ENCODE measurements around the gene TBCA. TPM values are rescaled to one million over a fixed set of nuclear protein-coding genes. Genes with fewer than 3 reads are reported as not detected.

TBCA gene
- total RNA-seq, 4 donors from 2014 or later: 137 to 172 (median 153) TPM

- WGBS, 2 donors (ENCODE audit: low coverage in 1 of 2): 30 to 78% methylated on average over 1 of the region's 1 CpG
- TF ChIP-seq EP300 (IDR thresholded peaks at IDR 0.05) (no peak), POLR2AphosphoS5 (IDR thresholded peaks at IDR 0.05) (no peak), CTCF (IDR thresholded peaks at IDR 0.05) (no peak), POLR2A (IDR thresholded peaks at IDR 0.05) (no peak)
- H3K9me3 ChIP-seq: peaks cover 0 to 19% (median 0%) of the 10 kb centered on the region in 3 donors
- no peaks in the 10 kb centered on the region for H3K27me3 ChIP-seq
- H3K36me3 ChIP-seq: no peaks in the 10 kb centered on the region
- H3K4me1 ChIP-seq: no peaks in the 10 kb centered on the region
- no peak overlapping the region for H3K4me3 ChIP-seq
- ATAC-seq: no peak
- no peak overlapping the region for H3K27ac ChIP-seq
These were observed 30.2 kb upstream of the TBCA start for GRCh38 chr5:77806213-77806843.

- 55 to 71% methylated on average over 1 of the region's 1 CpG for WGBS, 2 donors (ENCODE audit: low coverage in 1 of 2)
- no peak for ATAC-seq
- Histone ChIP-seq H3K4me1 (no peaks in the 10 kb centered on the region), H3K36me3 (no peaks in the 10 kb centered on the region), H3K4me3 (no peak overlapping the region), H3K9me3 (peaks cover 0 to 30% (median 0%) of the 10 kb centered on the region in 3 donors), H3K27me3 (no peaks in the 10 kb centered on the region), H3K27ac (no peak overlapping the region)
- TF ChIP-seq EP300 (IDR thresholded peaks at IDR 0.05): no peak
- no peak for TF ChIP-seq CTCF (IDR thresholded peaks at IDR 0.05)
- TF ChIP-seq POLR2A (IDR thresholded peaks at IDR 0.05): no peak
- TF ChIP-seq POLR2AphosphoS5 (IDR thresholded peaks at IDR 0.05): no peak
These were observed 22.3 kb upstream of the TBCA start for GRCh38 chr5:77798456-77798855.

GRCh38 chr5:77797136-77797535 lies 21.0 kb upstream of the TBCA start:
- Histone ChIP-seq H3K27me3 (no peaks in the 10 kb centered on the region), H3K27ac (no peak overlapping the region), H3K9me3 (peaks cover 0 to 18% (median 0%) of the 10 kb centered on the region in 3 donors), H3K4me1 (no peaks in the 10 kb centered on the region), H3K36me3 (no peaks in the 10 kb centered on the region), H3K4me3 (no peak overlapping the region)
- no peak for ATAC-seq
- TF ChIP-seq CTCF (IDR thresholded peaks at IDR 0.05): no peak
- TF ChIP-seq POLR2AphosphoS5 (IDR thresholded peaks at IDR 0.05): no peak
- TF ChIP-seq POLR2A (IDR thresholded peaks at IDR 0.05): no peak
- TF ChIP-seq EP300 (IDR thresholded peaks at IDR 0.05): no peak
- 92% methylated on average over 1 of the region's 1 CpG; no CpG with 5 or more reads in 1 of the 2 donors for WGBS, 2 donors (ENCODE audit: low coverage in 1 of 2)

GRCh38 chr5:77795846-77796245 lies 19.7 kb upstream of the TBCA start:
- H3K27me3 ChIP-seq: no peaks in the 10 kb centered on the region
- H3K4me1 ChIP-seq: no peaks in the 10 kb centered on the region
- WGBS, 2 donors (ENCODE audit: low coverage in 1 of 2): 73 to 92% methylated on average over 3 of the region's 3 CpGs
- no peak for ATAC-seq
- H3K27ac ChIP-seq: no peak overlapping the region
- no peak overlapping the region for H3K4me3 ChIP-seq
- no peaks in the 10 kb centered on the region for H3K36me3 ChIP-seq
- TF ChIP-seq POLR2AphosphoS5 (IDR thresholded peaks at IDR 0.05) (no peak), EP300 (IDR thresholded peaks at IDR 0.05) (no peak), POLR2A (IDR thresholded peaks at IDR 0.05) (no peak), CTCF (IDR thresholded peaks at IDR 0.05) (no peak)
- H3K9me3 ChIP-seq: peaks cover 0 to 6% (median 0%) of the 10 kb centered on the region in 3 donors

- ATAC-seq: no peak
- Histone ChIP-seq H3K27me3 (no peaks in the 10 kb centered on the region), H3K36me3 (no peaks in the 10 kb centered on the region), H3K27ac (no peak overlapping the region), H3K9me3 (no peaks in the 10 kb centered on the region), H3K4me3 (no peak overlapping the region), H3K4me1 (no peaks in the 10 kb centered on the region)
- WGBS, 2 donors (ENCODE audit: low coverage in 1 of 2): 64 to 80% methylated on average over 1 to 2 of the region's 2 CpGs
- no peak for TF ChIP-seq POLR2AphosphoS5 (IDR thresholded peaks at IDR 0.05)
- TF ChIP-seq EP300 (IDR thresholded peaks at IDR 0.05): no peak
- no peak for TF ChIP-seq POLR2A (IDR thresholded peaks at IDR 0.05)
- TF ChIP-seq CTCF (IDR thresholded peaks at IDR 0.05): no peak
These were observed 19.1 kb upstream of the TBCA start for GRCh38 chr5:77795268-77795667.
